GM12891 (cell line): ENCODE results near the gene FARS2.

Experiments used
- POLR2A ChIP-seq: IDR thresholded peaks from 2 replicates; pipeline ENCODE4 v1.6.1; 2011; ENCODE audit warnings: low read depth, low read length, control low read depth
- POLR2AphosphoS5 ChIP-seq: IDR thresholded peaks from 2 replicates; pipeline ENCODE4 v1.6.1; 2011; ENCODE audit warnings: low read depth, low read length, control low read depth
- SPI1 ChIP-seq: IDR thresholded peaks from 2 replicates; pipeline ENCODE4 v1.6.1; 2011; ENCODE audit warnings: low read depth, low read length, control low read depth
- TAF1 ChIP-seq: IDR thresholded peaks from 2 replicates; pipeline ENCODE4 v1.6.1; 2011; ENCODE audit warnings: low read depth, low read length, control low read depth

DNA sequence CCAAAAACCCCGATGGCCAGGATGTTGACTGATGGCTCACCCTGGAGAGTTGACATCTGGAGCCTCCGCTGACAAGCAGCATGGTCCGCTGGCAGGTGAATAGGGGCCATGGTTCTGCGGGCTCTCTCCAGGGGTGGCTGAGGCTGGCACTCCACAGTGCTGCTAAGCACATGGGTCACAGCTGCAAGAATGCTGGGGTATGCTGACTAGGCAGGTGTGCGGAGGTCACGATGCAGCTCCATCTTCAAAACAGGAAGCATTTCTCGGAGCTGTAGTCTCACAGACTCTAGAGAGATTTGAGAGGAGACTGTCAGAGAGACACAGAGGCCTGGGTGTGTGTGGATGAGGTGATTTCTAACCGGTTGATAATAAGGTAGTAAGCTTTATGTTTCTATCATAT is 403.9 kb downstream of the FARS2 start:
- no peak for TF ChIP-seq POLR2A
- no peak for TF ChIP-seq POLR2AphosphoS5
- no peak for TF ChIP-seq SPI1
- TF ChIP-seq TAF1: no peak
